GM12892 (cell line): ENCODE measurements around the gene SULT1E1.

Experiments
- POLR2A ChIP-seq: IDR thresholded peaks from 2 replicates; pipeline ENCODE4 v1.6.1; 2011; ENCODE audit warnings: low read depth, low read length, control low read depth
- POLR2AphosphoS5 ChIP-seq: IDR thresholded peaks from 2 replicates; pipeline ENCODE4 v1.6.1; 2011; ENCODE audit warnings: low read depth, low read length, control low read depth
- TAF1 ChIP-seq: IDR thresholded peaks from 2 replicates; pipeline ENCODE4 v1.6.1; 2011; ENCODE audit warnings: low read depth, mild to moderate bottlenecking, control low read depth, low read length, borderline replicate concordance

DNA sequence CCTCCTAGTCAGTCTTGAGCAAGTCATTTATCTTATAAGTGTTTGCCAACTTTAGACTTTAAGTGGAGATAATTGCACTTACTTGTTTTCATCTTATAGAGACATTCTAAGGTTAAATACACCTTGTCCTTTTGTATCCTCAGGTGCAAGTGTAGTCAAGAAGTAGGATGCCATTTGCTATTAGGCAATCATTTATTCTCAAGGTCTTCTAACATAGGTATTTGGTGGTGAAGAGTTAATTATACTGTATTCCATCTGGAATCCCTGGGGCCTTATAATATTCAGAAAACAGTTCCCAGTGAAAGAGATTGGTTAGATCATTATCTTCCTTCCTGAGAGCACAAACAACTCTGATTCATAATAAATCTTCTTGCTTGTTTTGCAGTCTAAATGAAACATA lies 23.7 kb downstream of the SULT1E1 start:
- no peak for TF ChIP-seq POLR2A
- no peak for TF ChIP-seq TAF1
- TF ChIP-seq POLR2AphosphoS5, result no peak
